ENCODE results near the gene SPRR2F.

- TF ChIP-seq GATA2 (IDR thresholded peaks at IDR 0.05; ENCODE audit: low read depth, low read length) (no peak), GATA3 (IDR thresholded peaks at IDR 0.05; ENCODE audit: low read depth, low read length) (no peak)
Observed at GRCh38 chr1:153150846-153151245, 37.5 kb upstream of the SPRR2F start, which contains the start of gene SPRR2G.
